Measurements from ENCODE around the gene NAA30.

DNA sequence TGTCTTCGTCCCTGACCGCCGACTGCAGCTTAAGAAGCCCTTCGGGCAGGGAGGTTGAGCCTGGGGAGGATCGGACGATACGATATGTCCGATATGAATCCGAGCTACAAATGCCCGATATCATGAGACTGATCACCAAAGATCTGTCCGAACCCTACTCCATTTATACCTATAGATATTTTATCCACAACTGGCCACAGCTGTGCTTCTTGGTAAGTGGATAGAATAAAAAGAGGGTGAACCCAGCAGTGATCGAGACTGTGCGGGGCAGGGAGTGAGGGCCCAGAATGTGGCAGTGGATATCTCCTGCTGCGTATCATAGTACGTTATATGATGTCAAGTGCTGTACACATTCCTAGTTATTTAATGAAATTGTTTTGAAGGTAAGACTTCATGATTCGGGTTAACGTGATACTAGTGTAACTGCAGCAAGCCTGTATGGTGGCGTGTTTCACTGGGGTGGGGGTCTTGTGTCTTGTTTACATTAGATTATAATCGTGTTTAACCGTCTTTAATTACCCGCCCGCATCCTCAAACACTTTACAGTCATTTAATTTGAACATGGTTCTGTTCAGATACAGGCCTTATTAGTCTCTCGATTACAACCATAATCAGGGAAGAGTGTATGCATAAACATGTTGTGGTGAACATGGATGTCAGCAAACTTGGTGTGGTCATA is 1.3 kb downstream of the NAA30 start:
- TF ChIP-seq CTCF (conservative IDR thresholded peaks at IDR 0.05), result no peak
- no peak for TF ChIP-seq ZFX (IDR thresholded peaks at IDR 0.05)

Data from C4-2B (cell line).